WTC11 (cell line): ENCODE data around the gene FNIP1. TPM values are rescaled to one million over a fixed set of nuclear protein-coding genes. Genes with fewer than 3 reads are reported as not detected.

Experiments
- ATAC-seq: fragments of 200-7000 bp; cut with Tn5 transposase; 2 replicates; pipeline ENCODE4 v1.10.0; 2021; ENCODE audit warnings: mild to moderate bottlenecking, moderate library complexity
- CTCF ChIA-PET: fragments of 300-600 bp; sonication (Branson Sonifier 250); formaldehyde crosslinking; loops from one replicate; lab custom pipeline; 2021; ENCODE audit warnings: antibody characterized with exemption; lab: Charles Lee
- POLR2A ChIA-PET: fragments of 350-600 bp; sonication (Branson Sonifier 250); formaldehyde crosslinking; loops from one replicate; lab custom pipeline; 2021; ENCODE audit warnings: antibody characterized with exemption; lab: Charles Lee
- DNase-seq: peaks from one replicate; pipeline ENCODE4 v3.0.0; 2021; ENCODE audit warnings: low spot score
- H3K27ac Mint-ChIP-seq: 2 replicates; pipeline ENCODE4 v1.8.0; 2021; ENCODE audit warnings: mixed read lengths
- H3K27me3 Mint-ChIP-seq: 2 replicates; pipeline ENCODE4 v1.8.0; 2021; ENCODE audit warnings: low read depth, mild to moderate bottlenecking, moderate library complexity, mixed read lengths
- H3K36me3 Mint-ChIP-seq: 2 replicates; pipeline ENCODE4 v1.8.0; 2021; ENCODE audit warnings: mixed read lengths
- H3K4me1 Mint-ChIP-seq: 2 replicates; pipeline ENCODE4 v1.8.0; 2022; ENCODE audit warnings: mixed read lengths
- H3K4me3 Mint-ChIP-seq: 2 replicates; pipeline ENCODE4 v1.8.0; 2021; ENCODE audit warnings: mild to moderate bottlenecking, moderate library complexity, mixed read lengths
- H3K9me3 Mint-ChIP-seq: 2 replicates; pipeline ENCODE4 v1.8.0; 2021; ENCODE audit warnings: mixed read lengths
- AR ChIP-seq: fragments of 250-450 bp; sonication (Bioruptor Pico); IDR thresholded peaks from 2 replicates; pipeline ENCODE4 v1.9.0; 2021; ENCODE audit warnings: mild to moderate bottlenecking
- ARID4B ChIP-seq: sonication (generic); formaldehyde crosslinking; IDR thresholded peaks from 2 replicates; pipeline ENCODE4 v1.8.0; 2023; ENCODE audit warnings: missing genetic modification reagents, mild to moderate bottlenecking, borderline replicate concordance
- CTCF ChIP-seq: fragments of 200-600 bp; IDR thresholded peaks from 2 replicates; pipeline ENCODE4 v1.8.0; 2022; ENCODE audit warnings: antibody characterized with exemption
- FOXP1 ChIP-seq: sonication (generic); formaldehyde crosslinking; IDR thresholded peaks from 2 replicates; pipeline ENCODE4 v1.8.0; 2022; ENCODE audit warnings: missing genetic modification reagents, mild to moderate bottlenecking, moderate library complexity, borderline replicate concordance
- FOXP4 ChIP-seq: sonication (generic); formaldehyde crosslinking; IDR thresholded peaks from 2 replicates; pipeline ENCODE4 v1.8.0; 2022; ENCODE audit warnings: mild to moderate bottlenecking, missing genetic modification reagents
- GABPB1 ChIP-seq: sonication (generic); formaldehyde crosslinking; IDR thresholded peaks from 2 replicates; pipeline ENCODE4 v1.8.1; 2023; ENCODE audit warnings: mild to moderate bottlenecking, missing genetic modification reagents
- GRHL2 ChIP-seq: fragments of 250-450 bp; sonication (Bioruptor Pico); IDR thresholded peaks from 2 replicates; pipeline ENCODE4 v1.8.0; 2022; ENCODE audit warnings: mild to moderate bottlenecking, moderate library complexity; ENCODE audit not compliant: insufficient replicate concordance, severe bottlenecking
- GTF2I ChIP-seq: fragments of 250-450 bp; sonication (Bioruptor Pico); conservative IDR thresholded peaks from 2 replicates; pipeline ENCODE4 v1.4.0; 2021; ENCODE audit warnings: mild to moderate bottlenecking
- KAT7 ChIP-seq: sonication (generic); formaldehyde crosslinking; IDR thresholded peaks from 2 replicates; pipeline ENCODE4 v1.8.1; 2023; ENCODE audit warnings: missing genetic modification reagents, mild to moderate bottlenecking, borderline replicate concordance
- MAX ChIP-seq: sonication (generic); formaldehyde crosslinking; IDR thresholded peaks from 2 replicates; pipeline ENCODE4 v1.8.0; 2022; ENCODE audit warnings: mild to moderate bottlenecking, missing genetic modification reagents
- MXD4 ChIP-seq: fragments of 250-450 bp; sonication (Bioruptor Pico); IDR thresholded peaks from 2 replicates; pipeline ENCODE4 v1.8.0; 2021; ENCODE audit warnings: mild to moderate bottlenecking, moderate library complexity, borderline replicate concordance
- NR1H2 ChIP-seq: sonication (generic); formaldehyde crosslinking; IDR thresholded peaks from 2 replicates; pipeline ENCODE4 v1.9.0; 2021; ENCODE audit warnings: mild to moderate bottlenecking, moderate library complexity, missing genetic modification reagents
- PREB ChIP-seq: sonication (generic); formaldehyde crosslinking; IDR thresholded peaks from 2 replicates; pipeline ENCODE4 v1.8.1; 2022; ENCODE audit warnings: mild to moderate bottlenecking, missing genetic modification reagents, moderate library complexity, borderline replicate concordance
- RELA ChIP-seq: sonication (generic); formaldehyde crosslinking; IDR thresholded peaks from 2 replicates; pipeline ENCODE4 v1.8.1; 2022; ENCODE audit warnings: missing genetic modification reagents, mild to moderate bottlenecking, borderline replicate concordance
- SMAD4 ChIP-seq: sonication (generic); formaldehyde crosslinking; IDR thresholded peaks from 2 replicates; pipeline ENCODE4 v1.8.0; 2022; ENCODE audit warnings: mild to moderate bottlenecking, missing genetic modification reagents
- SOX15 ChIP-seq: fragments of 250-450 bp; sonication (Bioruptor Pico); IDR thresholded peaks from 2 replicates; pipeline ENCODE4 v1.9.0; 2021; ENCODE audit warnings: mild to moderate bottlenecking
- USF2 ChIP-seq: sonication (generic); formaldehyde crosslinking; IDR thresholded peaks from 2 replicates; pipeline ENCODE4 v1.8.1; 2023; ENCODE audit warnings: mild to moderate bottlenecking, missing genetic modification reagents, moderate library complexity
- ZNF138 ChIP-seq: sonication (generic); formaldehyde crosslinking; conservative IDR thresholded peaks from 2 replicates; pipeline ENCODE4 v1.8.1; 2022; ENCODE audit warnings: mild to moderate bottlenecking, moderate library complexity, missing genetic modification reagents
- ZNF423 ChIP-seq: fragments of 250-450 bp; sonication (Bioruptor Pico); IDR thresholded peaks from 2 replicates; pipeline ENCODE4 v2.1.2; 2022; ENCODE audit warnings: mild to moderate bottlenecking, moderate library complexity
- total RNA-seq: library from RNA; stranded (reverse); gene quantifications from 3 replicates; pipeline ENCODE4 v1.2.3, GENCODE V29; 2021

Gene FNIP1
- total RNA-seq, 1 experiment from 2014 or later, result 17.2 TPM

GRCh38 chr5:131693894-131694293 is 102.9 kb downstream of the FNIP1 start:
- no peaks in the 10 kb centered on the region for H3K27me3 Mint-ChIP-seq
- DNase-seq (no peak), ATAC-seq (no peak)
- POLR2A ChIA-PET, result no interaction called here
- H3K27ac Mint-ChIP-seq, result no peak overlapping the region
- peaks cover 14% of the 10 kb centered on the region for H3K36me3 Mint-ChIP-seq
- H3K9me3 Mint-ChIP-seq, result peaks cover 4% of the 10 kb centered on the region
- H3K4me1 Mint-ChIP-seq, result no peaks in the 10 kb centered on the region
- CTCF ChIA-PET, result no interaction called here
- no peak for TF ChIP-seq PREB (CRISPR knock-in tag)
- no peak for TF ChIP-seq GRHL2 (CRISPR knock-in tag)
- no peak for TF ChIP-seq KAT7 (CRISPR knock-in tag)
- TF ChIP-seq ZNF138 (CRISPR knock-in tag), result no peak
- TF ChIP-seq GABPB1 (CRISPR knock-in tag), result no peak
- no peak for TF ChIP-seq ZNF423 (CRISPR knock-in tag)
- no peak for TF ChIP-seq CTCF
- TF ChIP-seq ARID4B, result no peak
- no peak for TF ChIP-seq FOXP4
- TF ChIP-seq SMAD4 (CRISPR knock-in tag), result no peak
- TF ChIP-seq MAX (CRISPR knock-in tag), result no peak
- TF ChIP-seq FOXP1 (CRISPR knock-in tag), result no peak
- no peak for TF ChIP-seq AR (CRISPR knock-in tag)
- TF ChIP-seq NR1H2, result no peak
- no peak for TF ChIP-seq RELA
- TF ChIP-seq MXD4, result no peak
- TF ChIP-seq SOX15 (CRISPR knock-in tag), result no peak
- TF ChIP-seq GTF2I (CRISPR knock-in tag), result no peak
- TF ChIP-seq USF2 (CRISPR knock-in tag), result no peak
- no peak overlapping the region for H3K4me3 Mint-ChIP-seq
